ENCODE measurements around the gene BCKDK. TPM values are rescaled to one million over a fixed set of nuclear protein-coding genes. Genes with fewer than 3 reads are reported as not detected.

Gene BCKDK
- total RNA-seq, 1 donor from 2014 or later = 37.0 TPM

- H3K27ac Mint-ChIP-seq = peak within 1 kb of the TSS; percentile 95
- peak; percentile 94 to 97 for DNase-seq (ENCODE audit: low spot score in 2 of 2, unreplicated experiment in 2 of 2)
- TF ChIP-seq CTCF (IDR thresholded peaks at IDR 0.05; ENCODE audit: unreplicated experiment) = no peak
- peak within 1 kb of the TSS; percentile 84 for H3K4me3 Mint-ChIP-seq
- no peaks in the 10 kb centered on the region for H3K9me3 Mint-ChIP-seq
- H3K4me1 Mint-ChIP-seq = peaks cover 12% of the 10 kb centered on the region
- H3K36me3 Mint-ChIP-seq = peaks cover 16% of the 10 kb centered on the region
- H3K27me3 Mint-ChIP-seq (ENCODE audit: low read depth) = no peaks in the 10 kb centered on the region
Observed at GRCh38 chr16:31117384-31118222, 9.4 kb downstream of the BCKDK start, which contains the start of gene KAT8. TSS of gene KAT8 (plus strand) at chr16:31117664. CDS start at chr16:31117682, 18 bp downstream.

GRCh38 chr16:31118223-31119155 lies 10.3 kb downstream of the BCKDK start:
- Mint-ChIP-seq H3K9me3 (no peaks in the 10 kb centered on the region), H3K4me1 (peaks cover 12% of the 10 kb centered on the region), H3K27ac (peak overlapping the region; percentile 95), H3K27me3 (ENCODE audit: low read depth) (no peaks in the 10 kb centered on the region), H3K36me3 (peaks cover 15% of the 10 kb centered on the region), H3K4me3 (peak overlapping the region; percentile 84)
- DNase-seq (ENCODE audit: low spot score in 2 of 2, unreplicated experiment in 2 of 2) = no peak
- no peak for TF ChIP-seq CTCF (IDR thresholded peaks at IDR 0.05; ENCODE audit: unreplicated experiment)

GRCh38 chr16:31120129-31120528 lies 11.9 kb downstream of the BCKDK start:
- TF ChIP-seq CTCF (IDR thresholded peaks at IDR 0.05; ENCODE audit: unreplicated experiment) = no peak
- Mint-ChIP-seq H3K4me3 (no peak overlapping the region), H3K4me1 (peaks cover 12% of the 10 kb centered on the region), H3K27ac (no peak overlapping the region), H3K27me3 (ENCODE audit: low read depth) (no peaks in the 10 kb centered on the region), H3K9me3 (no peaks in the 10 kb centered on the region), H3K36me3 (peaks cover 21% of the 10 kb centered on the region)
- DNase-seq (ENCODE audit: low spot score in 2 of 2, unreplicated experiment in 2 of 2) = no peak

- DNase-seq (ENCODE audit: low spot score in 2 of 2, unreplicated experiment in 2 of 2) = no peak
- TF ChIP-seq CTCF (IDR thresholded peaks at IDR 0.05; ENCODE audit: unreplicated experiment) = no peak
- no peak overlapping the region for H3K4me3 Mint-ChIP-seq
- peaks cover 17% of the 10 kb centered on the region for H3K36me3 Mint-ChIP-seq
- H3K27ac Mint-ChIP-seq = no peak overlapping the region
- H3K9me3 Mint-ChIP-seq = no peaks in the 10 kb centered on the region
- H3K4me1 Mint-ChIP-seq = peaks cover 11% of the 10 kb centered on the region
- H3K27me3 Mint-ChIP-seq (ENCODE audit: low read depth) = no peaks in the 10 kb centered on the region
Observed at GRCh38 chr16:31125844-31126243, 17.7 kb downstream of the BCKDK start.

GRCh38 chr16:31127182-31127581 lies 19.0 kb downstream of the BCKDK start:
- Mint-ChIP-seq H3K27me3 (ENCODE audit: low read depth) (no peaks in the 10 kb centered on the region), H3K27ac (no peak overlapping the region), H3K4me1 (peaks cover 20% of the 10 kb centered on the region), H3K9me3 (no peaks in the 10 kb centered on the region), H3K36me3 (peaks cover 19% of the 10 kb centered on the region), H3K4me3 (no peak overlapping the region)
- TF ChIP-seq CTCF (IDR thresholded peaks at IDR 0.05; ENCODE audit: unreplicated experiment) = no peak
- DNase-seq (ENCODE audit: low spot score in 2 of 2, unreplicated experiment in 2 of 2) = no peak
